Suprapubic skin (tissue), 3 donors: ENCODE data around the gene GTF3C5.

Experiments used
- POLR2A ChIP-seq, 2 donors: fragments of 450-650 bp; IDR thresholded peaks; one replicate each; pipeline ENCODE4 v1.6.1; 2017; ENCODE audit warnings: antibody characterized with exemption in 2 of 2, mild to moderate bottlenecking in 2 of 2, moderate library complexity in 2 of 2
- TF ChIP-seq, protein P1 (sequence below), 2 donors: fragments of 200-600 bp in 1 of 2; fragments of 450-650 bp in 1 of 2; sonication (generic) in 1 of 2; IDR thresholded peaks; one replicate each; pipeline ENCODE4 v1.5.1; 2016 to 2019; ENCODE audit warnings: antibody characterized with exemption in 2 of 2, mild to moderate bottlenecking in 1 of 2, moderate library complexity in 1 of 2

DNA sequence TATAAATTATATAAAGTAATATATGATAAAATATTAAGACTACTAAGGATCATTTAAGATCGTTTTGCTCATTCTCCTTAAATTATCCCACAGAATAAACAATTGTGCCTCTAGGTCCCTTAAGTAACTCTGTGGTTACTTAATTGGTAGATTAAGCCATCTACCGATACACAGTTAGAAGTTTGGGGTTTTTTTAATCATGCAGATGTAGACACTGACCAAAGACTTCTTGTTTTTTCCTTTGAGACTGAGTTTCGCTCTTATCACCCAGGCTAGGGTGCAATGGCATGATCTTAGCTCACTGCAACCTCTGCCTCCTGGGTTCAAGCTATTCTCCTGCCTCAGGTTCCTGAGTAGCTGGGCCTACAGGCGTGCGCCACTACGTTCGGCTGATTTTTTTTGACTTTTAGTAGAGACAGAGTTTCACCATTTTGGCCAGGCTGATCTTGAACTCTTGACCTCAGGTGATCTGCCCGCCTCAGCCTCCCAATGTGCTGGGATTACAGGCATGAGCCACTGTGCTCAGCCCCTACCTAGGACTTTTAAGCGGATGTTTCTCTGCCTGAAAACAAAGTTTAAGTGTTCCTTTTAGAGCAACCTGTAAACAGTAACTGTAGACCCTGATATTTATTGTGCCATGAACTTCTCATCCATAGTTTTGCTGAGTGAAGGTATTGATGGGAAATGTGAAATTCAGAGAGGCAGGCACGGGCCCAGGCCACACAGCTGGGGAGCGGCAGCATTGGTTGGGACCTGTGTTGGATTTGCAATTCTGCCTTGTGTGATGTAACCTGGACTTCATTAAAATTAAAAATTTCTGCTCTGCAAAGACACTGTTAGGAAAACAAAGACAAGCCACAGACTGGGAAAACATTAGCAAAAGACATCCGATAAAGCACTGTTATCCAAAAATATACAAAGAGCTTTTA lies 42.6 kb downstream of the GTF3C5 start:
- TF ChIP-seq, protein P1, sequence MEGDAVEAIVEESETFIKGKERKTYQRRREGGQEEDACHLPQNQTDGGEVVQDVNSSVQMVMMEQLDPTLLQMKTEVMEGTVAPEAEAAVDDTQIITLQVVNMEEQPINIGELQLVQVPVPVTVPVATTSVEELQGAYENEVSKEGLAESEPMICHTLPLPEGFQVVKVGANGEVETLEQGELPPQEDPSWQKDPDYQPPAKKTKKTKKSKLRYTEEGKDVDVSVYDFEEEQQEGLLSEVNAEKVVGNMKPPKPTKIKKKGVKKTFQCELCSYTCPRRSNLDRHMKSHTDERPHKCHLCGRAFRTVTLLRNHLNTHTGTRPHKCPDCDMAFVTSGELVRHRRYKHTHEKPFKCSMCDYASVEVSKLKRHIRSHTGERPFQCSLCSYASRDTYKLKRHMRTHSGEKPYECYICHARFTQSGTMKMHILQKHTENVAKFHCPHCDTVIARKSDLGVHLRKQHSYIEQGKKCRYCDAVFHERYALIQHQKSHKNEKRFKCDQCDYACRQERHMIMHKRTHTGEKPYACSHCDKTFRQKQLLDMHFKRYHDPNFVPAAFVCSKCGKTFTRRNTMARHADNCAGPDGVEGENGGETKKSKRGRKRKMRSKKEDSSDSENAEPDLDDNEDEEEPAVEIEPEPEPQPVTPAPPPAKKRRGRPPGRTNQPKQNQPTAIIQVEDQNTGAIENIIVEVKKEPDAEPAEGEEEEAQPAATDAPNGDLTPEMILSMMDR (IDR thresholded peaks at IDR 0.05) = no peak
- TF ChIP-seq POLR2A (IDR thresholded peaks at IDR 0.05) = no peak
